ENCODE results near the gene DYNLT4. TPM values are rescaled to one million over a fixed set of nuclear protein-coding genes. Genes with fewer than 3 reads are reported as not detected.

DYNLT4 gene
- total and polyA plus RNA-seq, 2 of the 13 experiments (the other 11 are each of a cell fraction or from before 2014, with no cell fraction given): 0.77 TPM; not detected in 1

DNA sequence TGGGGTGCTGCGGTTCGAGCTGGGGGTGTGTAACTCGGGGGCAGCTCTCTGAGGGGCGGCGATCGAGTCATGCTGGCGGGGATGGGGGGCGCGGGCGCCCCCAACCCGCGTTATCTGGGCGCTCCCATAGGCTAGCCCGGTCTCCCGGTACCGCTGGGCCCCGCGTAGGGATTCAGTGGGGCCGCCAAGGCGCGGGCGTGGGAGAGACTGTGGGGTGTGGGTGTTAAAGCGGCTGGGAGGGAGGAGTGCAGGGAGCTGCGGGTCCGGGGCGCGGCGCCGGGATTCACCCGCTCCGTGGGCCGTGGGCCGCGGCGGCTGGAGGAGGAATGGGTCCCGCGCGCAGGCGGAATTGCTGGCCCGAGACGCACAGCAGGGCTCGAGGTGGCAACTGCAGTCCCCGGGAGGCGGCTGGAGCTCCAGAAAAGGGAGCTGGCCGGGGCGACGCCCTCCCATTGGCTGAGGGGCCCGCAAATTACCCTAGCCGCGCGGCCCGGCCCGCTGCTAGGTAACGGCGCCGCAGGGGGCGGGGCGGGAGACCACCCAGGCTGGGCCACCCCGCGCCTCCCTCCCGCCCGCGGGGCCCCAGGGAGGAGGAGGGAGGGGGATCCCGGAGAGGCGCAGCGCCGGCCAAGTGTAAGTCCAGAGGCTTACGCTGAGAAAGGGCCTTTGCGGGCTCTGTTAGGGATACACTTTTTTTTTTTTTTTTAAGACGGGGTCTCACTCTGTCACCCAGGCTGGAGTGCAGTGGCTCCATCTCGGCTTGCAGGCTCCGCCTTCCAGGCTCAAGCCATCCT, 35.9 kb upstream of the DYNLT4 start, which contains the start of gene PTCH2 (continued):
- TF ChIP-seq, protein P1, sequence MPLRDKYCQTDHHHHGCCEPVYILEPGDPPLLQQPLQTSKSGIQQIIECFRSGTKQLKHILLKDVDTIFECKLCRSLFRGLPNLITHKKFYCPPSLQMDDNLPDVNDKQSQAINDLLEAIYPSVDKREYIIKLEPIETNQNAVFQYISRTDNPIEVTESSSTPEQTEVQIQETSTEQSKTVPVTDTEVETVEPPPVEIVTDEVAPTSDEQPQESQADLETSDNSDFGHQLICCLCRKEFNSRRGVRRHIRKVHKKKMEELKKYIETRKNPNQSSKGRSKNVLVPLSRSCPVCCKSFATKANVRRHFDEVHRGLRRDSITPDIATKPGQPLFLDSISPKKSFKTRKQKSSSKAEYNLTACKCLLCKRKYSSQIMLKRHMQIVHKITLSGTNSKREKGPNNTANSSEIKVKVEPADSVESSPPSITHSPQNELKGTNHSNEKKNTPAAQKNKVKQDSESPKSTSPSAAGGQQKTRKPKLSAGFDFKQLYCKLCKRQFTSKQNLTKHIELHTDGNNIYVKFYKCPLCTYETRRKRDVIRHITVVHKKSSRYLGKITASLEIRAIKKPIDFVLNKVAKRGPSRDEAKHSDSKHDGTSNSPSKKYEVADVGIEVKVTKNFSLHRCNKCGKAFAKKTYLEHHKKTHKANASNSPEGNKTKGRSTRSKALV (CRISPR knock-in tag; IDR thresholded peaks at IDR 0.05): peak; percentile 92
- TF ChIP-seq MZF1 (CRISPR knock-in tag; IDR thresholded peaks at IDR 0.05; ENCODE audit: borderline replicate concordance) (no peak), ZNF10 (CRISPR knock-in tag; IDR thresholded peaks at IDR 0.05; ENCODE audit: borderline replicate concordance, low read depth) (no peak), ZNF782 (CRISPR knock-in tag; IDR thresholded peaks at IDR 0.05; ENCODE audit: borderline replicate concordance) (no peak), FOXP4 (CRISPR knock-in tag; IDR thresholded peaks at IDR 0.05) (no peak), ZNF432 (CRISPR knock-in tag; IDR thresholded peaks at IDR 0.05; ENCODE audit: borderline replicate concordance) (no peak), ZNF839 (CRISPR knock-in tag; IDR thresholded peaks at IDR 0.05; ENCODE audit: borderline replicate concordance) (no peak), KDM1A (CRISPR knock-in tag; IDR thresholded peaks at IDR 0.05) (no peak), NFIB (CRISPR knock-in tag; IDR thresholded peaks at IDR 0.05; ENCODE audit: borderline replicate concordance) (no peak), ZKSCAN5 (CRISPR knock-in tag; IDR thresholded peaks at IDR 0.05) (no peak), ATF4 (CRISPR knock-in tag; IDR thresholded peaks at IDR 0.05) (no peak), PRPF4 (IDR thresholded peaks at IDR 0.05; ENCODE audit: low read depth, low read length, poor library complexity, severe bottlenecking) (no peak)
- TF ChIP-seq, protein P2, sequence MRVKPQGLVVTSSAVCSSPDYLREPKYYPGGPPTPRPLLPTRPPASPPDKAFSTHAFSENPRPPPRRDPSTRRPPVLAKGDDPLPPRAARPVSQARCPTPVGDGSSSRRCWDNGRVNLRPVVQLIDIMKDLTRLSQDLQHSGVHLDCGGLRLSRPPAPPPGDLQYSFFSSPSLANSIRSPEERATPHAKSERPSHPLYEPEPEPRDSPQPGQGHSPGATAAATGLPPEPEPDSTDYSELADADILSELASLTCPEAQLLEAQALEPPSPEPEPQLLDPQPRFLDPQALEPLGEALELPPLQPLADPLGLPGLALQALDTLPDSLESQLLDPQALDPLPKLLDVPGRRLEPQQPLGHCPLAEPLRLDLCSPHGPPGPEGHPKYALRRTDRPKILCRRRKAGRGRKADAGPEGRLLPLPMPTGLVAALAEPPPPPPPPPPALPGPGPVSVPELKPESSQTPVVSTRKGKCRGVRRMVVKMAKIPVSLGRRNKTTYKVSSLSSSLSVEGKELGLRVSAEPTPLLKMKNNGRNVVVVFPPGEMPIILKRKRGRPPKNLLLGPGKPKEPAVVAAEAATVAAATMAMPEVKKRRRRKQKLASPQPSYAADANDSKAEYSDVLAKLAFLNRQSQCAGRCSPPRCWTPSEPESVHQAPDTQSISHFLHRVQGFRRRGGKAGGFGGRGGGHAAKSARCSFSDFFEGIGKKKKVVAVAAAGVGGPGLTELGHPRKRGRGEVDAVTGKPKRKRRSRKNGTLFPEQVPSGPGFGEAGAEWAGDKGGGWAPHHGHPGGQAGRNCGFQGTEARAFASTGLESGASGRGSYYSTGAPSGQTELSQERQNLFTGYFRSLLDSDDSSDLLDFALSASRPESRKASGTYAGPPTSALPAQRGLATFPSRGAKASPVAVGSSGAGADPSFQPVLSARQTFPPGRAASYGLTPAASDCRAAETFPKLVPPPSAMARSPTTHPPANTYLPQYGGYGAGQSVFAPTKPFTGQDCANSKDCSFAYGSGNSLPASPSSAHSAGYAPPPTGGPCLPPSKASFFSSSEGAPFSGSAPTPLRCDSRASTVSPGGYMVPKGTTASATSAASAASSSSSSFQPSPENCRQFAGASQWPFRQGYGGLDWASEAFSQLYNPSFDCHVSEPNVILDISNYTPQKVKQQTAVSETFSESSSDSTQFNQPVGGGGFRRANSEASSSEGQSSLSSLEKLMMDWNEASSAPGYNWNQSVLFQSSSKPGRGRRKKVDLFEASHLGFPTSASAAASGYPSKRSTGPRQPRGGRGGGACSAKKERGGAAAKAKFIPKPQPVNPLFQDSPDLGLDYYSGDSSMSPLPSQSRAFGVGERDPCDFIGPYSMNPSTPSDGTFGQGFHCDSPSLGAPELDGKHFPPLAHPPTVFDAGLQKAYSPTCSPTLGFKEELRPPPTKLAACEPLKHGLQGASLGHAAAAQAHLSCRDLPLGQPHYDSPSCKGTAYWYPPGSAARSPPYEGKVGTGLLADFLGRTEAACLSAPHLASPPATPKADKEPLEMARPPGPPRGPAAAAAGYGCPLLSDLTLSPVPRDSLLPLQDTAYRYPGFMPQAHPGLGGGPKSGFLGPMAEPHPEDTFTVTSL (CRISPR knock-in tag; IDR thresholded peaks at IDR 0.05; ENCODE audit: borderline replicate concordance): no peak
- TF ChIP-seq, protein P3, sequence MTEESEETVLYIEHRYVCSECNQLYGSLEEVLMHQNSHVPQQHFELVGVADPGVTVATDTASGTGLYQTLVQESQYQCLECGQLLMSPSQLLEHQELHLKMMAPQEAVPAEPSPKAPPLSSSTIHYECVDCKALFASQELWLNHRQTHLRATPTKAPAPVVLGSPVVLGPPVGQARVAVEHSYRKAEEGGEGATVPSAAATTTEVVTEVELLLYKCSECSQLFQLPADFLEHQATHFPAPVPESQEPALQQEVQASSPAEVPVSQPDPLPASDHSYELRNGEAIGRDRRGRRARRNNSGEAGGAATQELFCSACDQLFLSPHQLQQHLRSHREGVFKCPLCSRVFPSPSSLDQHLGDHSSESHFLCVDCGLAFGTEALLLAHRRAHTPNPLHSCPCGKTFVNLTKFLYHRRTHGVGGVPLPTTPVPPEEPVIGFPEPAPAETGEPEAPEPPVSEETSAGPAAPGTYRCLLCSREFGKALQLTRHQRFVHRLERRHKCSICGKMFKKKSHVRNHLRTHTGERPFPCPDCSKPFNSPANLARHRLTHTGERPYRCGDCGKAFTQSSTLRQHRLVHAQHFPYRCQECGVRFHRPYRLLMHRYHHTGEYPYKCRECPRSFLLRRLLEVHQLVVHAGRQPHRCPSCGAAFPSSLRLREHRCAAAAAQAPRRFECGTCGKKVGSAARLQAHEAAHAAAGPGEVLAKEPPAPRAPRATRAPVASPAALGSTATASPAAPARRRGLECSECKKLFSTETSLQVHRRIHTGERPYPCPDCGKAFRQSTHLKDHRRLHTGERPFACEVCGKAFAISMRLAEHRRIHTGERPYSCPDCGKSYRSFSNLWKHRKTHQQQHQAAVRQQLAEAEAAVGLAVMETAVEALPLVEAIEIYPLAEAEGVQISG (CRISPR knock-in tag; IDR thresholded peaks at IDR 0.05): peak; percentile 28; the same call in 1 of the 2 replicates
